ENCODE measurements around the gene PPP3CA. TPM values are rescaled to one million over a fixed set of nuclear protein-coding genes. Genes with fewer than 3 reads are reported as not detected.

PPP3CA gene
- polyA plus RNA-seq, 1 donor (not counting 4 experiments of a cell fraction or from before 2014, with no cell fraction given) = 43.3 TPM

GRCh38 chr4:101157415-101158133 is 189.8 kb downstream of the PPP3CA start:
- Histone ChIP-seq H3K27ac (ENCODE audit: control insufficient read depth, insufficient read depth, low read length) (no peak overlapping the region), H3K4me3 (ENCODE audit: control insufficient read depth in 2 of 3, extremely low read depth in 1 of 3, insufficient read depth in 2 of 3, low read depth in 1 of 3, low read length in 3 of 3) (no peak overlapping the region), H3K9ac (ENCODE audit: control insufficient read depth, extremely low read depth, insufficient read depth, low read length) (no peak overlapping the region), H3K4me2 (ENCODE audit: control insufficient read depth, extremely low read depth, insufficient read depth, low read depth, low read length) (no peak overlapping the region), H4K20me1 (ENCODE audit: control insufficient read depth, extremely low read depth, insufficient read depth, low read length) (no peaks in the 10 kb centered on the region), H3K79me2 (ENCODE audit: control insufficient read depth, insufficient read depth, low read length) (peaks cover 17% of the 10 kb centered on the region), H3K36me3 (ENCODE audit: control insufficient read depth in 2 of 2, extremely low read depth in 1 of 2, insufficient read depth in 2 of 2, low read length in 2 of 2) (no peaks in the 10 kb centered on the region), H2AFZ (ENCODE audit: control insufficient read depth, low read length) (no peak overlapping the region), H3K9me3 (ENCODE audit: control insufficient read depth, low read depth, low read length) (no peaks in the 10 kb centered on the region), H3K9me1 (ENCODE audit: control insufficient read depth, extremely low read depth, insufficient read depth, low read length) (peaks cover 4% of the 10 kb centered on the region), H3K27me3 (ENCODE audit: control insufficient read depth, extremely low read depth, insufficient read depth, low read length) (no peaks in the 10 kb centered on the region), H3K4me1 (ENCODE audit: control insufficient read depth, extremely low read depth, insufficient read depth, low read length) (peaks cover 27% of the 10 kb centered on the region)
- dilution Hi-C loops (cut with MboI; ENCODE audit: extremely low pct_ligation_motif_present, low sequenced_read_pairs) = no loop called here
- DNase-seq (ENCODE audit: low read depth, low spot score) (no peak), FAIRE-seq (no peak)
- TF ChIP-seq CTCF (optimal IDR thresholded peaks at IDR 0.05 in 1 of 3, IDR thresholded peaks at IDR 0.05 in 1 of 3, conservative IDR thresholded peaks at IDR 0.05 in 1 of 3; ENCODE audit: extremely low read depth in 1 of 3, insufficient read depth in 2 of 3, low read length in 3 of 3) (no peak), EZH2 (IDR thresholded peaks at IDR 0.05; ENCODE audit: low read length) (no peak)

GRCh38 chr4:101156619-101157310 is 190.6 kb downstream of the PPP3CA start:
- Histone ChIP-seq H3K4me3 (ENCODE audit: control insufficient read depth in 2 of 3, extremely low read depth in 1 of 3, insufficient read depth in 2 of 3, low read depth in 1 of 3, low read length in 3 of 3) (no peak overlapping the region), H3K27me3 (ENCODE audit: control insufficient read depth, extremely low read depth, insufficient read depth, low read length) (no peaks in the 10 kb centered on the region), H3K36me3 (ENCODE audit: control insufficient read depth in 2 of 2, extremely low read depth in 1 of 2, insufficient read depth in 2 of 2, low read length in 2 of 2) (no peaks in the 10 kb centered on the region), H3K9ac (ENCODE audit: control insufficient read depth, extremely low read depth, insufficient read depth, low read length) (peak overlapping the region; percentile 12), H3K9me1 (ENCODE audit: control insufficient read depth, extremely low read depth, insufficient read depth, low read length) (peaks cover 4% of the 10 kb centered on the region), H3K9me3 (ENCODE audit: control insufficient read depth, low read depth, low read length) (no peaks in the 10 kb centered on the region), H3K4me2 (ENCODE audit: control insufficient read depth, extremely low read depth, insufficient read depth, low read depth, low read length) (peak overlapping the region; percentile 62), H2AFZ (ENCODE audit: control insufficient read depth, low read length) (no peak overlapping the region), H3K27ac (ENCODE audit: control insufficient read depth, insufficient read depth, low read length) (peak overlapping the region; percentile 62), H3K4me1 (ENCODE audit: control insufficient read depth, extremely low read depth, insufficient read depth, low read length) (peaks cover 27% of the 10 kb centered on the region), H3K79me2 (ENCODE audit: control insufficient read depth, insufficient read depth, low read length) (peaks cover 19% of the 10 kb centered on the region), H4K20me1 (ENCODE audit: control insufficient read depth, extremely low read depth, insufficient read depth, low read length) (no peaks in the 10 kb centered on the region)
- FAIRE-seq (no peak), DNase-seq (ENCODE audit: low read depth, low spot score) (no peak)
- TF ChIP-seq EZH2 (IDR thresholded peaks at IDR 0.05; ENCODE audit: low read length) = no peak
- no peak for TF ChIP-seq CTCF (optimal IDR thresholded peaks at IDR 0.05 in 1 of 3, IDR thresholded peaks at IDR 0.05 in 1 of 3, conservative IDR thresholded peaks at IDR 0.05 in 1 of 3; ENCODE audit: extremely low read depth in 1 of 3, insufficient read depth in 2 of 3, low read length in 3 of 3)
- dilution Hi-C loops (cut with MboI; ENCODE audit: extremely low pct_ligation_motif_present, low sequenced_read_pairs) = no loop called here
